Measurements from ENCODE around the gene NACA2.
"Not testable (repeated sequence)": the region's sequence is repeated elsewhere in the genome, so short reads cannot be mapped to it uniquely, and the experiment has no call there.

Gene NACA2

DNA sequence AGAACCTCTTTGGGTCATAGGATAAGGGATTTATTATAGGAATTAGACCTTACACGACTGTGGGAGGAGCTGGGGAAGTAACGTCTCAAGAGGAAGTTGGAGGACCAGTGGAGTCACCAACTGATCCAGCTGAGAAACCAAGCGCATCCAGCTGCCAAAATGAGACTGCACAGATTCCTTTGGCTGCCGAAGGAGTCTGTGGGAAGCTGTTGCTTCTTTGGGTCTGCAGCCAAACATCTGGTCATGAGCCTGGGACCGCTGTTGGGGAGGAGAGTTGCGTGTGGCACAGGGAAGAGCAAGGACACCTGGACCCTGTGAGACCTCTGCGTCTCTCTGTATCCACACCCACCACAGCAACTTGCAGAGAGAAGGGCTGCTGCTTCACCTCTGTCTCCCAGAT, 2.4 kb upstream of the NACA2 start:
- DNase-seq (ENCODE audit: low spot score): no peak
- no peak for TF ChIP-seq CTCF (IDR thresholded peaks at IDR 0.05; ENCODE audit: extremely low read depth, missing control alignments)

- no peak for TF ChIP-seq CTCF (IDR thresholded peaks at IDR 0.05; ENCODE audit: extremely low read depth, missing control alignments)
- no peak for DNase-seq (ENCODE audit: low spot score)
Measured at GRCh38 chr17:61591930-61592329, 911 bp upstream of the NACA2 start.

GRCh38 chr17:61589990-61590389, 1.0 kb downstream of the NACA2 start:
- no peak for DNase-seq (ENCODE audit: low spot score)
- TF ChIP-seq CTCF (IDR thresholded peaks at IDR 0.05; ENCODE audit: extremely low read depth, missing control alignments): no peak

DNA sequence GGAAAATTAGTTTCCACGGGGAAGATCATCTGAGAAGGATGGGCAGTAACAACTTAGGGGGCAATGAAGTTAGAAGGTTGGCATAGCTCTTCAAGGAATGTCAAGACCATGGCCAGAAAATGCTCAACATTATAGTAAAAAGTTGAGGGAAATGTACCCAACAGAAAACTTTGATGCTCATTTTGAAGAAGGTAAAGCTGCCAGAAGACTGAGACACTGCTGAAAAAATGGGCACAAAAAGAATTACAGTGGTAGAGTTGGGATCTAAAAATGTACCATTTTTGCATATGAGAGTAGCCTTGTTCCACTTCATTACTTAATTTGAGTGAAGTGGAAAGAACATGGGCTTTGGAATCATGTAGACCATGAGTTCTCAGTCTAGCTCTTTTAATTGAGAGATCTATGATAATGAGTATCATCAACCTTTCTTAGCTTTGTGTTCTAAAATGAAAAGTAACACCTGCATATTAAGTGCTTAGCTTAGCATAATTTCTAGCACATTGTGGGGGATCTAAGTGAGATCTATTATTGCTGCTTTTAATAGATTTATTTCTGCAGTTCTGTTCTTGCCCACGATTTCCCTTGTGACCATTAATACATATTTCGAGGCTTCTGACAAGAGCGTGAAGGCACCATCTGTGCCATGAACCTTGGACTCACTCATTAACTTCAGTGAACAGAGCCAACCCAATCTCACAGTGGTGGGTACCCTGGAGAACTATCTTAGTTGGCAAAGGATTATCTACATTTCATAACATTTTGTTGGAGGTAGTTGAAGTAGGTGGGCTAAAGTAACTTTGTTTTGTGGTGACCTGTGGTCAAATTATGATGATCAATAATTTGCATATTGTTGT, 3.0 kb downstream of the NACA2 start:
- no peak for TF ChIP-seq CTCF (IDR thresholded peaks at IDR 0.05; ENCODE audit: extremely low read depth, missing control alignments)

GRCh38 chr17:61587242-61587641, 3.8 kb downstream of the NACA2 start:
- no peak for DNase-seq (ENCODE audit: low spot score)

More for the DNA sequence above, 3.0 kb downstream of the NACA2 start:
- DNase-seq (ENCODE audit: low spot score): no peak

DNA sequence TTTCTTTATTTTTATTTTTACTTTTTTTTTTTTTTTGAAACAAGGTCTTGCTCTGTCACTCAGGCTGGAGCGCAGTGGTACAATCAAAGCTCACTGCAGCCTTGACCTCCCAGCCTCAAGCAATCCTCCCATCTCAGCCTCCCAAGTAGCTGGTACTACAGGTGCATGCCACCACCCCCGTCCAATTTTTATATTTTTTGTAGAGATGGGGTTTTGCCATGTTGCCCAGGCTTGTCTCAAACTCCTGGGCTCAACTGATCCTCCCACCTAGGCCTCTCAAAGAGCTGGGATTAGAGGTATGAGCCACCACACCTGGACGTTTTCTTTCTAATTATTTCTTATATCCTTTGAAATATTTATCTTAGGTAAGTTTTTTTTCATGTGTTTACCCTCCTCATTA, 4.4 kb downstream of the NACA2 start:
- not testable (repeated sequence) for DNase-seq (ENCODE audit: low spot score)

More at GRCh38 chr17:61587242-61587641, 3.8 kb downstream of the NACA2 start:
- no peak for TF ChIP-seq CTCF (IDR thresholded peaks at IDR 0.05; ENCODE audit: extremely low read depth, missing control alignments)

GRCh38 chr17:61586031-61586566, 4.9 kb downstream of the NACA2 start:
- no peak for DNase-seq (ENCODE audit: low spot score)

More at GRCh38 chr17:61586031-61586566, 4.9 kb downstream of the NACA2 start:
- TF ChIP-seq CTCF (IDR thresholded peaks at IDR 0.05; ENCODE audit: extremely low read depth, missing control alignments): no peak

Measured in GM20000 (cell line).